HG03469 (cell line): ENCODE data around the gene KLHL13.
"Not testable (repeated sequence)": the region's sequence is repeated elsewhere in the genome, so short reads cannot be mapped to it uniquely, and the experiment has no call there.

ENCODE experiments used
- ATAC-seq: cut with Tn5 transposase; IDR thresholded peaks from one replicate; pipeline ENCODE4 v1.9.1; 2021; ENCODE audit warnings: mild to moderate bottlenecking, moderate library complexity, moderate number of reproducible peaks; ENCODE audit not compliant: unreplicated experiment

KLHL13 gene

DNA sequence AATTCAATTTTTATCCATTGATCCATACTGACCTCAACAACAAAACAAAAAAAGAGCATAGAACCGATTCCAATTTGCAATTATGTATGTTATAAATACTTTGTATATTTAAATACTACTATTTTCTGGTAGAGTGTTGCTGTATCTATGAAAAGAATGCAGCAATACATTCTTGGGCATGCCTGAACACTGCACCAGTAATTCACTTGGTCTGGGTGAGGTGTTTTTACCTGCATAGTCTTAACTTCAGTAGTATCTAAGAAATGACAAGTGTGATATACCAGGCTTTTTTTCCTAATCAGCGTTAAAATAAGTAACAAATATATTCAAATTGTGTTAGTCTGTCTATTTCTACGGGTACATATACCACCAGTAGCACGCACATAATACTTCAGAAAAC lies 120.2 kb downstream of the KLHL13 start:
- no peak for ATAC-seq

DNA sequence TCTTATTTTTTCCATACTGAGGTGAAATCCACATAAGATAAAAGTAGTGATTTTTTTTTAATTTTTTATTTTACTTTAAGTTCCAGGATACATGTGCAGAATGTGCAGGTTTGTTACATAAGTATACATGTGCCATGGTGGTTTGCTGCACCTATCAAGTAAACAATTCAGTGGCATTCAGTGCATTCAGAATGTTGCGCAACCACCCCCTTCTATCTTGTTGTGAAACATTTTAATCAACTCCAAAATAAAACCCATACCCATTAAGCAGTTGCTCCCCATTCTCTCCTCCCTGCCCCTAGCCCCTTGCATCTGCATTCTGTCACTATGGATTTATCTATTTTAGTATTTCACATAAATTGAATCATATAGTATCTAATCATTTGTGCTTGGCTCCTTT lies 121.2 kb downstream of the KLHL13 start:
- no peak for ATAC-seq

DNA sequence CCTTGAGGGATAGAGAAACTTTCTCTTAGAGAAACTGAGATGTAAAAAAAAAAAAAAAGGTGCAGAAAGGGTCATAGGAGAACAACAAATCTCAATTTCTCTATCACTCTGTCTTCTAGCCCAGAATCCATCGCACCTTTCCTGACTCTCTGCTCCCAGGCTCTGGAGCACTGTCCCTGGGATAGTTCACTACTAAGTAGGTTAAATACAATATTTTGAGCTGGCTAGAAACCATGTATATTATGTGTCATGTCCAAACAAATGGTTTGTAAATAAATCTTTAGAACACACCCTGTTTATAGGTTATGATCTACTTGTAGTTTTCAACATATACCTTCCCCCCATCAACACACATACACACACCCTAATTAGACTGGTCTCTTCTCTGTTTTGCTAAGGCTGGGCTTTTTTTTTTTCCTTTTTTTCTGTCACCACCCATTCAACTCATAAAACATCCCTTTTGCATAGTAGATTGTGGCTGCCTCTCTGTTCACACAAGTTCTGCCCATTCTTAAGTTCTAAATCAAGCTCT lies 124.4 kb downstream of the KLHL13 start:
- no peak for ATAC-seq

DNA sequence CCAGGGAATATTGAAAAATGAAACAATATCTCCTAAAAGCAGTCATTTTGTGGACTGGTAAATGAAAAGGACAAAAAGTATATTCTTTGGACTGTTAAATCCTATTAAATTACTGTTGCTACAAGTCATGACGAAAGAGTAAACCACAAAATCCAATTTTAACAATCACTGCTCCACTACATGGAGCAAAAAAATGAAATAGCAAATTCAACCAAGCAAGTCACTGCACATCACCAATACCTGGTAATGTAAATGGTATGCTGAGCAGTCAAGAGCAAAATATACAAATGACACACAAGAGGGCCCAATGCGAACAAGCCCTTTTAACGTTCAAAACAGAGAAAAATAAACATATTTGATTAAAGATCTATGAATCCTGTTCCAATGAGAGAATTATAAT lies 126.2 kb downstream of the KLHL13 start:
- no peak for ATAC-seq

DNA sequence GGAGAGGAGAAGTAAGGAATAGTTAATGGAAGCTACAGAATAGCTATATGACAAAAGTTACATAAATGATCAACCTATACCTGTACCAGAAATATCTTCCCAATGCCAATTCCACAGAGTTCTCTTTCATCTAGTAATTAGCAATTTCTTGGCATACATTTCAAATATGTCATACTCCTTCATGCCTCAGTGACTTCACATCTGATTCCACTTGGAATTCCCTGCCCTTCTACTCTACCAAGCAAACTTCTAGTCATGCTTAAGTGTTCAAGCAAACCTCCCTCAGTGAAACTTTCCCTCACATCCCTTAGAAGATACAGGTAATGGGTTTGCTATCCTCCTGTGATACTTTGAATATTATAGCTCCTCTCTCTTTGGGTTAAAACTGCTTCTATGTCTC lies 127.1 kb downstream of the KLHL13 start:
- ATAC-seq = no peak

DNA sequence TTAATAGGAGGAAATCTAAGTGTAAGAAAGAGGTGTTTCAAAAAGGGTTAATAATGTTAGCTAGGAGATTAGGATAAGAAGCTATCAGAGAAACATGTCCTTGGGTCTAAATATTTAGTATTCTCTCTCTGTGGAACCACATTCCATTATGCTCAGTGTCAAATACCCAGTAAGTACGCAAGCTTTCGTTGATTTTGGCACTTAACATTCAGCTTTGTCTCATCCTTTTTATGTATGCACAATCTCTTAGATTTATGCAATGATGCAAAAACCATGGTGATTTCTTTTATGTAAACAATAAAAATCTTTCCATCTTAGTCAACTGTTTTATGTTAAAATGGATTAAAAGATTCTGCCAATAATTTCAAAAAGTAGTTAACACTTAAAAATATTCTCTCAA lies 129.2 kb downstream of the KLHL13 start:
- no peak for ATAC-seq

DNA sequence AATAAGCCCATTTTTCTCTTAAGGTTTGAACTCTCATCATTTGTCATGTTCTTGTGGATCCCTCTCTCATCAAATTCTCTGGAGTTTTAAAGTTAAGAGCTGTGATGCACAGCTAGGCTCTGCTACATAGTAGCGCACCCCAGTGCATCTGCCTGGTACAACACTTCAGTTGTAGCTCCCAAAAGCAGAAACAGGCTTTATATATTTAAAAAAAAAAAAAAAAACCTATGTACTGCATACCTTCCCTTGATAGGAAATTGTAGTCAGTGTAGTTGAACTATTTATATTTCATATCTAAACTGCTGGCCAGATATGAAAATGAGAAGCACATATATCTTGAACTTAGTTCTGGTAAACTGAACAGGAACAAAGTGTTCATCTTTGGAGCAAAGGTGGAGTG lies 131.4 kb downstream of the KLHL13 start:
- ATAC-seq = no peak

DNA sequence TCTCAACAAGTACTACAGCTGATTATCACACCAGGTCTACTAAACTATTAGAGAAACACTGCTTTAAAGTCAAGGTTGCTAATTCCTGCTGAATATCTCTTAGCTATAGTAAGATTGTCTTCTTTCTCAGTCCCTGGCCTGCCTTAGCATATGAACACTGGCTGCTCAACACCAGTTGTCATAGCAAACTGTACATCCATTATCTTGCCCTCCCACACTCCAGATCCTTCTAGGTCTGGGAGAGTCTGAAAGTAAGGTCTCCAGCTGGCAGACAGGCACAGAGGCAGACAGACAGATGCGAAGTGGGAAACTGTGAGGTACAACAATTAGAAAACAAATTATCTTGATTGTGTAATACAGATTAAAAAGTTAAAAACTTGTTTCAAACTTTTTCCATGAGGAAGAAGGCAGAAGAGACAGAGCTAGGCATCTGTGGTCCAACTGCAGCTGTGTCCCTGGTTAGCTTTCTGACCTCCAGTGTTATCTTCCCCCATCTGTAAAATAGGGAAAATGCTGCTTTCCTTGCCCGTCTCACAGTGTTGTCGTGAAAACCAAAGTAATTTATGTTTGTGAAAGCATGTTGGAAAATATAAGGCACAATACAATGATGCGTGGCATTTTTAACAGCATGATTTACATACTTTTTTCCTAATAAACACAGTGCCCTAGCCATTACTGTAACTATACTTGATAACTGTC lies 133.8 kb downstream of the KLHL13 start:
- ATAC-seq = no peak

DNA sequence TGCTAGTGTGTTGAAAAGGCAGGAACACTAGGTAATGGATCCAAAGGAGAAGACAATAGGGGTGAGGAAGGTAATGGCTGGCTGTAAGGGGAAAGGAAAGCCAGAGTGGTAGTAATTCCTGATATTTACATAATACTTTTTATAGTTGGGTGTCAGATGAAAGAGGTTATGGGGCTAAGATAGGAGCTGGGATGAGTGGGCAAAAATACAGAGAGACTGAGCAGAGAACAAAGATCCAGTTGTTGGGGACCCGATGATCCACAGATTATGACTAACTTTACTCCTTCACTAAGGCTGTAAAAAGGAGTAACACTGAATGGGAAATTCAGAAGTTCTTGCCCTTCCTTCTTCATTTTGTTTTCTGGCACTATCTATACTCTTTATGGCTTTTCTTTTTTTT lies 138.2 kb downstream of the KLHL13 start:
- ATAC-seq = no peak

DNA sequence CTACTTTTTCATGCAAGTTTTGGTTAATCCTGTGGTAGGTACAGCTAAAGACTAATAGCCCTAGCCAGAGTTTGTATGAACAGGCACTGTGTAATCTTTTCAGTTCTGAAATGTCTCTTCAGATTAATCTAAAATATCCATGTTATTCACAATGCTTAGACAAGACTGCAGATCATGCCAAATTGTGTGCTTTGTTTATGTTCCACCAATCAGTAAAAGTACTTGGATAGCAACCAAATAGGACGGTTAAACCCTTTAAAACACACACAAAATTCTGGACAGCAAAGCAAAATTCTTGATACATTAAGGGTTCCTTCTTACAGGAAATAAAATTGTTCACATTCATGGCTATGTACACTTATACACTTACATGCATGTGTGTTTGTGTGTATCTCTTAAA lies 139.1 kb downstream of the KLHL13 start:
- ATAC-seq = no peak

DNA sequence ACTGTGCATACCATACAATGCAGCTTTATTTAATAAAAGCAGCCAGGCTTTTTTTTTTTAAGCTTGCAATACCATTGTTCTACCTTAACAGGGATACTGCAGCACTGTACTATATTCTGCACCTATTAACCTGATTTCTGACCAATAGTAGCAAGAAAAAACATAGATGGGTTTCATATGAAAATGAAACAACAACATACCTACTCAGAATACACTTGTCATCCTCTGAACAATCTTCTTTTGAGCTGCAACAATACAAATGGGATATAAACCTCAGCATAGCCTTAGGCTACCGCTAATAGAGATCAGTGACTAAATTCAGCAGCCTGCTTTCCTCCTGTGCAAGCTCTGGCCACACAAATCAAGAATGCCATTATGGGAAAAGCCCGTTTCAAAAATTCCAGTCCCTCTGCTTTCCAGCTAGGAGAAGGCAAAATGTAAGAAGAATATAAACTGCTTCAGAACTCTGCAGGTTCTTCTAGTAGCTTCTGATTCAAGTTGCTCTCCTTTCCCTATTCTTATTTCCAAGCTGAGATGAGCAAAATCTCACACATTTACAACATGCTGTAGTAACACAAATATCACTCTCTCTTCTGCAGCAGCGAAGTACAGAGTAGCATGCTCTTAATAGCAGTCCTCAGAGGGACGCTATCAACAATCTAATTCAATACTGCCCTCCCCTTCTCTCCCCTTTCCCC lies 143.4 kb downstream of the KLHL13 start:
- ATAC-seq = no peak

DNA sequence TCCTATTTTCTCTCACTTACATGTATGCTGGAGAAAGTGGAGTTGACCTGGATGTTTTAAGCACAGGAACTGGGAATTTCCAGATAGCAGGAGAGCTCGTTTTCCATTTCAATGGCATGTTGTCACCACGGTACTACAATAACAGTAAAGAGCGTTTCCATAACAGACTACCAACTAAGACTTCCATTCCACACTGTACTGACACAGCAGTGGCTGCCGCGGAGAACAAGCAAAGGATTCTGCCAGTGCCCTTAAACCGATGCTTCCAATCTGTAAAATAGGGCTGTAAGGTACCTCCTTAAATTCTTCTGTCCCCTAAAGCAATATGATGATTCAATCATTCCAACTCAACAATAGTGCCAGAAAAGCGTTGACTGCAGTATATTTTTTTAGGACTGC lies 143.9 kb downstream of the KLHL13 start:
- ATAC-seq = no peak

DNA sequence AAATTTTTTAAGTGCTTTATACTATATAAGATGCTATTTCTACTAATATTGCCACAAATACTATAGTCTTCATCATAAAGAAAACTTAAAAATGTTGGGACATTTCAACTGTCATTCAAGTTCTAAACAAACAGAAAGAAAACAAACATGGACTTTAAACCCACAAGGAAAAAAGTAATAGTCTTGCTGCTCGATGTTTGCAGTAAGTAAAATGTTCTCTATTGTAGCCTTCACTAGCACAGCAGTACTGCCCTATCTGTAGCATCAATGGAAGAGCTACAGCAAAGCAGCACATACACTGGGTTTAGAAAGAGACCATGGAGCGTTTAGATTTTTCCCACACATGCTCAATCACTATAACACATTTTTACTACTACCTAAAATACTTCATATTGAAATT lies 146.8 kb downstream of the KLHL13 start:
- no peak for ATAC-seq

DNA sequence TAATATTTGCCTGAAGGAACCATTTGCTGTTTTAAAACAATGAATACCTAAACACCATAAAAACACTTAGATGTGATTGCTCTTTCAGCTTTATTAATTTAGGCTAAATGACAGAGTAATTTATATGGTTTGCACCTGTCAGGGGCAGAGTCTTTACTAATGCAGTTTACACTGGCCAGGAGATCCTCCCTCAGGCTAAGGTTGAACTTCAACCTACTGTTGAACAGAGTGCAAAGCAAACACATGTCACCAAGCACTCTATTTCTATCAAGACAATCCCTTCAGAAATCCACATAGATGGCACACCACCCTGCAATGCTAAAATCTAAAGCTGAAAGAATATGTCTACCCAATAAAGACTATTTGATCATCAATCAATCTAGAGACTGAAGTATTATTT lies 147.3 kb downstream of the KLHL13 start:
- no peak for ATAC-seq

DNA sequence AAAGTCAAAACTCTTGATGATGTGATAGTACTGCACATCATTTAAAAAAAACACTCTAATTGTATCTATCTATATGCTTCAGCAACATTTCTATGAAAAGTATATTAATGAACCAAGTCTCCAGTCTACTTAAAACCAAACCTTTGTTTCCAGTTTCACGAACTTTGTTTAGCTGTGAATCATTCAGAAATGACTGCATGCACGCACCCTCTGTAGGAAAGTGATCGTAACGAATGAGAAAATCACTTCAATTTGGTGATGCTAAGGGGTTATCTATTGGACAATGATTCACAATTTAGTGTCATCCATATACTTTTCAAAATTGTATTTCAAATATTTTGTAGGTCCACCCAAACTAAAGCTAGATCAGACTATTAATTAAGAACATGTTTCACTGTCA lies 157.6 kb downstream of the KLHL13 start:
- no peak for ATAC-seq

DNA sequence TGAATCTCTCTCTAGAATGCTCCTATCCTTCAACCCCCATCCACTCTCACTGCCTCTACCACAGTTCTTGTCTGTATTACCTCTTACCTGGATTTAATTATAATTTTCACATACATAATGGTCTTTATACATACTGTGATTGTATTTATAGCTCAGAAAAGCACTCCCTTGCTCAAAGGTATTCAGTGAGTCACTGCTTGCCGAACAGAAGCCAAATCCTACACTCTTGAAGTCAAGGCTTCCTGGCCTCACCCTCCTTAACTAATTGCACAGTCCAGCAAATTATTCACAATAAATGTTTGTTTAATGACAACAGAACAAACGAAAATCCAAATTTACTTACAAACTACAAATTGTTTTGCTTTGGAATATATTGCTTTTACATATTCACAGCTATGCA lies 159.5 kb downstream of the KLHL13 start:
- ATAC-seq = no peak

DNA sequence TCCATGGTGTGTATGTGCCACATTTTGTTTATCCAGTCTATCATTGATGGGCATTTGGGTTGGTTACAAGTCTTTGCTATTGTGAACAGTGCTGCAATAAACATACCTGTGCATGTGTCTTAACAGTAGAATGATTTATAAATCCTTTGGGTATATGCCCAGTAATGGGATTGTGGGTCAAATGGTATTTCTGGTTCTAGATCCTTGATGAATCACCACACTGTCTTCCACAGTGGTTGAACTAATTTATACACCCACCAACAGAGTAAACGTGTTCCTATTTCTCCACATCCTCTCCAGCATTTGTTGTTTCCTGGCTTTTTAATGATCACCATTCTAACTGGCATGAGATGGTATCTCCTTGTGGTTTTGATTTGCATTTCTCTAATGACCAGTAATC lies 177.3 kb downstream of the KLHL13 start:
- ATAC-seq = not testable (repeated sequence)

DNA sequence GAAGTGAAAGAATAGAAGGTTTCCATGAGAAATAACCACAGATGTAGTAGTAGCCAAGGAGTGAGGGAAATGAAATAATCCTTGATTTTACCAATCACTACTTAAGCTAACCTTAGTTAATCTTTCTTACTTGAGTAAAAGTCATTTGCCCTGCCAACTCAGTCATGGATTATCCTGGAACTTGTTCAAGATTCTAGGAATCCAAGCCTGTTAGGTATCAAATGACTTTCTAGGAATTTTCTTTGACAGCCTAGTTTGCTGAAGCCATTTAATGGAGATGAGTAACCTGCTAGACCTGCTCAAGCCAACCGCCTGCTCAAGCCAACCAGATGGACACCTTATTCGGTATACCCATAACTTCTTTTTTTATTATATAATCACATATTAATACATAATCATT lies 180.5 kb downstream of the KLHL13 start:
- no peak for ATAC-seq

DNA sequence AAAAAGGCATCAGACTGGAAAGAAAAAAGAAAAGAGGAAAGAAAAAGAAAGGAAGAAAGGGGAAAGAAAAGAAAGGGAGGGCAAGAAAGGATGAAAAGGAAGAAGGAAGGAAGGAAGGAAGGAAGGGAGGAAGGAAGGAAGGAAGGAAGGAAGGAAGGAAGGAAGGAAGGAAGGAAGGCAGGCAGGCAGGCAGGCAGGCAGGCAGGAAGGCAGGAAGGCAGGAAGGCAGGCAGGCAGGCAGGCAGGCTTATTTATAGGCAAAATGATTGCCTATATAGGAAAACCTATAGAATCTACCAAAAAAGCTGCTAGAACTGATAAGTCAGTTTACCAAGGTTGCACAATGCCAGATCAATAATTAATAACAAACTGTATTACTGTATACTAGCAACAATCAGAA lies 186.5 kb downstream of the KLHL13 start:
- not testable (repeated sequence) for ATAC-seq

DNA sequence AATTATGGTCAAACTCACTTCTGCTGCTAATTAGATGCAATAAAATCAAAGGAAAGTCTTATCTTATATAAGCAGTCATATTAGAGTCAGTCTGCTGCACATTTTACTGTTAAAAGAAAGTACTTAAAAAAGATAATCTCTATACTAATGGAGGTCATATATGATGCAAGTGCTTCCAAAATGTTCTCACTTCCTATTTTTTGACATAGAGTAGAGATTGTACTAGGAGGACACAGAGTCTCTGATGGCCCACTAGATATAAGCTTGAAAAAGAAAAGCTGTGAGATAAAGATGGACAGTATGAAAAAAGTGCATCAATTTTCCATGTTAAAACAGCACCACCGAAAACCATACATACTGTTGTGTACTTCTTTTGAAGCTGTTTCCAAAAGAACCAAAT lies 196.9 kb downstream of the KLHL13 start:
- ATAC-seq = no peak

DNA sequence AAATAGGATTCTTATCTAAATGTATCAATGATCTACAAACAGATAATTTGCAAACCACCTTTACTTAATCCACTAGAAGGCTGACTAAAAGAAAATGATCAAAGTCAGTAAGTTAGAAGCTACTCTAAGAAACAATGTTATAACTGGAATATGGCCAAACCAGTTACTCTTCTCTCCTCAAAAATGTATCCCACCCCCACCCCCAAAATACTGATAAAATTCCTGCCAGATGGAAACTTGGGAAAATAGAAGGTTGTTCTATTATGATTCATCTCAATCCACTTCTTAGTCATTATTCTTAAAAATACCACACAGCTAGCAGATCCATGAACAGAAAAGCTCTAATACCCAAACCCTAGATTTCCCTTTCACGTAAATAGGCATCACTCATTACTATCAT lies 206.4 kb downstream of the KLHL13 start:
- no peak for ATAC-seq

DNA sequence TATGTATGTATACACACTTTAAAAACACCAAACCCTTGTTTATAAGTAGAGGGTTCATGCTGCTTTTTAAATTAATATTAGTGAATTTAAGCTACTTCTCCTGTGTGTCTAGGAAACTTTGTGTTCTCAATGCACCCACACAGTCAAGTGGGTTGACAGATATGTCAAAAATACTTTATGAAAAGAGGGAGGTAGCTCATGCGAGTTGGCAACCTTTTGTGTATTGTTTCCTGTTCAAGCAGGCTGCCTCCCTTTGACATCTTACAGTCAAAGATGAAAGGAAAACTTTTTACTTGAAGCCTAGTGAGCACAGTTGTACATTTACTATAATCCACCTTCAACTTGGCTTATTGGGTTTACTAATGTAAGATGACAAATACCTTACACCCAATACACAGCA lies 218.4 kb downstream of the KLHL13 start:
- no peak for ATAC-seq

DNA sequence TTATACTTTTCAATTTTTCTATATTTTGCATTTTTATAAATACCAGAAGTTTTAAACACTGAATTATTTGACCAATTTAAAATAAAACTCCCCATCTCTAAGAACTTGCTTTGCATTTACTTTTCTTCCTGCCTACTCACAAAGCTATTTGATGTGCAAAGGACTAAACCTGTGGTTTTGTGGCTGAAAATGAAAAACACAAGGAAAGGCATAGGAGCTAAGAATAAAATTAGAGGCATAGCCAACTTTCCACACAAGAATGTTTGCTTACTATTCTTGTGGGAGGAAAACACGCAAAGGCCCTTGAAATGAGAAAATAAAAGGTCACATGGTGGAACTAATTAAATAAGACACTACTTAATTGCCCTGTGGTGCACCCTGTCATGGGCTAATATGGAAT lies 221.2 kb downstream of the KLHL13 start:
- peak; percentile 47 for ATAC-seq
